ENCODE measurements around the gene SLC9A6.

- TF ChIP-seq POLR2AphosphoS5 (IDR thresholded peaks at IDR 0.05; ENCODE audit: insufficient read depth, low read depth, low read length): no peak
- TF ChIP-seq, protein P1, sequence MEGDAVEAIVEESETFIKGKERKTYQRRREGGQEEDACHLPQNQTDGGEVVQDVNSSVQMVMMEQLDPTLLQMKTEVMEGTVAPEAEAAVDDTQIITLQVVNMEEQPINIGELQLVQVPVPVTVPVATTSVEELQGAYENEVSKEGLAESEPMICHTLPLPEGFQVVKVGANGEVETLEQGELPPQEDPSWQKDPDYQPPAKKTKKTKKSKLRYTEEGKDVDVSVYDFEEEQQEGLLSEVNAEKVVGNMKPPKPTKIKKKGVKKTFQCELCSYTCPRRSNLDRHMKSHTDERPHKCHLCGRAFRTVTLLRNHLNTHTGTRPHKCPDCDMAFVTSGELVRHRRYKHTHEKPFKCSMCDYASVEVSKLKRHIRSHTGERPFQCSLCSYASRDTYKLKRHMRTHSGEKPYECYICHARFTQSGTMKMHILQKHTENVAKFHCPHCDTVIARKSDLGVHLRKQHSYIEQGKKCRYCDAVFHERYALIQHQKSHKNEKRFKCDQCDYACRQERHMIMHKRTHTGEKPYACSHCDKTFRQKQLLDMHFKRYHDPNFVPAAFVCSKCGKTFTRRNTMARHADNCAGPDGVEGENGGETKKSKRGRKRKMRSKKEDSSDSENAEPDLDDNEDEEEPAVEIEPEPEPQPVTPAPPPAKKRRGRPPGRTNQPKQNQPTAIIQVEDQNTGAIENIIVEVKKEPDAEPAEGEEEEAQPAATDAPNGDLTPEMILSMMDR (IDR thresholded peaks at IDR 0.05; ENCODE audit: extremely low read depth in 1 of 2, insufficient read depth in 1 of 2, low read depth in 1 of 2, low read length in 2 of 2): no peak
Observed at GRCh38 chrX:135985973-135986310, 707 bp downstream of the SLC9A6 start.

All from endothelial cell of umbilical vein (primary cell).